ENCODE results near the gene GPC3. TPM values are rescaled to one million over a fixed set of nuclear protein-coding genes. Genes with fewer than 3 reads are reported as not detected.

The GPC3 gene
- polyA plus RNA-seq, 3 donors, result not detected

GRCh38 chrX:133859336-133859735, 126.1 kb downstream of the GPC3 start:
- no peak overlapping the region for H3K4me3 ChIP-seq (replicated peaks in 1 of 3; ENCODE audit: low read depth in 2 of 3, low read length in 3 of 3)
- TF ChIP-seq CTCF (IDR thresholded peaks at IDR 0.05), result no peak
- no peaks in the 10 kb centered on the region for H3K79me2 ChIP-seq (ENCODE audit: insufficient read depth, low read length)
- H2AFZ ChIP-seq (ENCODE audit: insufficient read depth, low read depth, low read length, poor library complexity, severe bottlenecking), result no peak overlapping the region
- no peaks in the 10 kb centered on the region for H3K4me1 Mint-ChIP-seq
- no peaks in the 10 kb centered on the region for H4K20me1 ChIP-seq (ENCODE audit: insufficient read depth, low read length)
- H3K4me2 ChIP-seq (replicated peaks; ENCODE audit: extremely low read depth, low read length, poor library complexity, severe bottlenecking), result no peak overlapping the region
- no peak overlapping the region for H3K27ac Mint-ChIP-seq
- H3K9me3 Mint-ChIP-seq, result peaks cover 0 to 5% (median 2%) of the 10 kb centered on the region in 7 donors
- H3K27me3 Mint-ChIP-seq (ENCODE audit: low read depth in 3 of 3), result peaks cover 0 to 6% (median 1%) of the 10 kb centered on the region in 3 donors
- DNase-seq, result no peak
- no CpG with 5 or more reads among the region's 3 CpGs for WGBS (ENCODE audit: insufficient coverage)
- H3K4me1 ChIP-seq (ENCODE audit: control insufficient read depth in 1 of 2, insufficient read depth in 2 of 2, low read length in 2 of 2), result no peaks in the 10 kb centered on the region
- H3K36me3 Mint-ChIP-seq, result no peaks in the 10 kb centered on the region
- H3K9me3 ChIP-seq (replicated peaks in 1 of 2; ENCODE audit: control insufficient read depth in 1 of 2, insufficient read depth in 1 of 2, low read length in 2 of 2), result no peaks in the 10 kb centered on the region
- intact Hi-C loops (cut with micrococcal nuclease), result no loop called here
- H3K36me3 ChIP-seq (replicated peaks in 1 of 2; ENCODE audit: control insufficient read depth in 1 of 2, insufficient read depth in 2 of 2, low read length in 2 of 2), result no peaks in the 10 kb centered on the region
- H3K27ac ChIP-seq (ENCODE audit: low read depth in 1 of 2, low read length in 2 of 2), result no peak overlapping the region
- no peak overlapping the region for H3K4me3 Mint-ChIP-seq
- no peak overlapping the region for H3K9ac ChIP-seq (ENCODE audit: insufficient read depth, low read length, poor library complexity, severe bottlenecking)
- H3K27me3 ChIP-seq (ENCODE audit: control insufficient read depth in 2 of 2, insufficient read depth in 2 of 2, low read length in 2 of 2), result peaks cover 0 to 3% of the 10 kb centered on the region in 2 donors

GRCh38 chrX:133857640-133858269, 127.6 kb downstream of the GPC3 start:
- no CpG with 5 or more reads among the region's 1 CpG for WGBS (ENCODE audit: insufficient coverage)
- Histone ChIP-seq H3K4me1 (ENCODE audit: control insufficient read depth in 1 of 2, insufficient read depth in 2 of 2, low read length in 2 of 2) (no peaks in the 10 kb centered on the region), H3K4me2 (replicated peaks; ENCODE audit: extremely low read depth, low read length, poor library complexity, severe bottlenecking) (no peak overlapping the region), H3K27ac (ENCODE audit: low read depth in 1 of 2, low read length in 2 of 2) (no peak overlapping the region), H3K36me3 (replicated peaks in 1 of 2; ENCODE audit: control insufficient read depth in 1 of 2, insufficient read depth in 2 of 2, low read length in 2 of 2) (no peaks in the 10 kb centered on the region), H3K9ac (ENCODE audit: insufficient read depth, low read length, poor library complexity, severe bottlenecking) (no peak overlapping the region), H3K9me3 (replicated peaks in 1 of 2; ENCODE audit: control insufficient read depth in 1 of 2, insufficient read depth in 1 of 2, low read length in 2 of 2) (no peaks in the 10 kb centered on the region), H2AFZ (ENCODE audit: insufficient read depth, low read depth, low read length, poor library complexity, severe bottlenecking) (no peak overlapping the region), H3K79me2 (ENCODE audit: insufficient read depth, low read length) (no peaks in the 10 kb centered on the region), H4K20me1 (ENCODE audit: insufficient read depth, low read length) (no peaks in the 10 kb centered on the region), H3K4me3 (replicated peaks in 1 of 3; ENCODE audit: low read depth in 2 of 3, low read length in 3 of 3) (no peak overlapping the region), H3K27me3 (ENCODE audit: control insufficient read depth in 2 of 2, insufficient read depth in 2 of 2, low read length in 2 of 2) (no peaks in the 10 kb centered on the region)
- peaks cover 0 to 2% (median 0%) of the 10 kb centered on the region in 7 donors for H3K9me3 Mint-ChIP-seq
- H3K4me3 Mint-ChIP-seq, result no peak overlapping the region
- H3K36me3 Mint-ChIP-seq, result no peaks in the 10 kb centered on the region
- no peak overlapping the region for H3K27ac Mint-ChIP-seq
- H3K27me3 Mint-ChIP-seq (ENCODE audit: low read depth in 3 of 3), result peaks cover 0 to 5% (median 1%) of the 10 kb centered on the region in 3 donors
- intact Hi-C loops (cut with micrococcal nuclease), result no loop called here
- DNase-seq, result no peak
- no peak for TF ChIP-seq CTCF (IDR thresholded peaks at IDR 0.05)
- no peaks in the 10 kb centered on the region for H3K4me1 Mint-ChIP-seq
